GM23338 (cell line): ENCODE data around the gene ZNF22. TPM values are rescaled to one million over a fixed set of nuclear protein-coding genes. Genes with fewer than 3 reads are reported as not detected.

Source experiments
- ATAC-seq: fragments of 200-7000 bp; cut with Tn5 transposase; 3 replicates; pipeline ENCODE4 v1.9.1; 2020
- DNase-seq: peaks from one replicate; pipeline ENCODE4 v3.0.0-alpha.2; 2015; ENCODE audit warnings: low spot score
- H2AFZ ChIP-seq: fragments of 200-600 bp; sonication (generic); 2 replicates; pipeline ENCODE4 v1.8.0; 2016; ENCODE audit warnings: antibody characterized with exemption, mild to moderate bottlenecking, moderate library complexity
- H3F3A ChIP-seq: fragments of 200-600 bp; sonication (generic); replicated peaks from 2 replicates; pipeline ENCODE4 v1.8.0; 2017; ENCODE audit warnings: antibody characterized with exemption, mixed run types, low read depth
- H3K27ac ChIP-seq: fragments of 200-600 bp; sonication (generic); 2 replicates; pipeline ENCODE4 v1.6.1; 2016; ENCODE audit warnings: low read depth
- H3K27me3 ChIP-seq: fragments of 200-600 bp; sonication (generic); 2 replicates; pipeline ENCODE4 v1.8.0; 2016; ENCODE audit warnings: mild to moderate bottlenecking, mixed run types, moderate library complexity; ENCODE audit not compliant: insufficient read depth
- H3K36me3 ChIP-seq: fragments of 200-600 bp; sonication (generic); 2 replicates; pipeline ENCODE4 v1.8.0; 2016; ENCODE audit warnings: mild to moderate bottlenecking; ENCODE audit not compliant: insufficient read depth
- H3K4me1 ChIP-seq: fragments of 200-600 bp; sonication (generic); 2 replicates; pipeline ENCODE4 v1.8.0; 2016; ENCODE audit warnings: mild to moderate bottlenecking, moderate library complexity; ENCODE audit not compliant: insufficient read depth
- H3K4me2 ChIP-seq: fragments of 200-600 bp; sonication (generic); 2 replicates; pipeline ENCODE4 v1.7.1; 2017; ENCODE audit warnings: mixed run types
- H3K4me3 ChIP-seq: fragments of 200-600 bp; sonication (generic); 2 replicates; pipeline ENCODE4 v1.6.1; 2016; ENCODE audit warnings: mixed run types
- H3K79me2 ChIP-seq: fragments of 200-600 bp; sonication (generic); replicated peaks from 2 replicates; pipeline ENCODE4 v1.8.0; 2017; ENCODE audit warnings: mild to moderate bottlenecking; ENCODE audit not compliant: insufficient read depth
- H3K9me2 ChIP-seq: fragments of 200-600 bp; sonication (generic); 2 replicates; pipeline ENCODE4 v1.8.0; 2017; ENCODE audit not compliant: insufficient read depth
- H4K20me1 ChIP-seq: fragments of 200-600 bp; sonication (generic); replicated peaks from 2 replicates; pipeline ENCODE4 v1.8.0; 2017; ENCODE audit warnings: mild to moderate bottlenecking; ENCODE audit not compliant: insufficient read depth
- H3K27ac Mint-ChIP-seq: 2 replicates; pipeline ENCODE4 v1.8.0; 2020; ENCODE audit warnings: inconsistent platforms, mild to moderate bottlenecking, moderate library complexity, mixed read lengths
- H3K27me3 Mint-ChIP-seq: 3 replicates; pipeline ENCODE4 v1.8.0; 2022; ENCODE audit warnings: low read depth, mild to moderate bottlenecking, moderate library complexity, mixed read lengths, inconsistent platforms; ENCODE audit not compliant: insufficient read depth, poor library complexity
- H3K36me3 Mint-ChIP-seq: 3 replicates; pipeline ENCODE4 v1.8.0; 2021; ENCODE audit warnings: low read depth, mild to moderate bottlenecking, inconsistent platforms, moderate library complexity, mixed read lengths
- H3K4me1 Mint-ChIP-seq: 3 replicates; pipeline ENCODE4 v1.8.0; 2020; ENCODE audit warnings: mild to moderate bottlenecking, inconsistent platforms, mixed read lengths
- H3K4me3 Mint-ChIP-seq: 3 replicates; pipeline ENCODE4 v1.8.0; 2021; ENCODE audit warnings: moderate library complexity, mild to moderate bottlenecking, inconsistent platforms, mixed read lengths
- H3K9me3 Mint-ChIP-seq: 3 replicates; pipeline ENCODE4 v1.8.0; 2020; ENCODE audit warnings: moderate library complexity, mild to moderate bottlenecking, inconsistent platforms, mixed read lengths
- CREB1 ChIP-seq: fragments of 250-450 bp; sonication (Bioruptor Pico); IDR thresholded peaks from 2 replicates; pipeline ENCODE4 v1.5.0; 2020; ENCODE audit warnings: low read depth, mild to moderate bottlenecking, moderate library complexity
- ETS1 ChIP-seq: IDR thresholded peaks from 2 replicates; pipeline ENCODE4 v1.6.1; 2016; ENCODE audit warnings: antibody characterized with exemption
- EZH2 ChIP-seq: fragments of 200-600 bp; sonication (generic); IDR thresholded peaks from one replicate; pipeline ENCODE4 v1.8.0; 2017; ENCODE audit warnings: antibody characterized with exemption, mild to moderate bottlenecking, low read depth; ENCODE audit not compliant: unreplicated experiment
- EZH2phosphoT487 ChIP-seq: fragments of 200-600 bp; sonication (generic); IDR thresholded peaks from one replicate; pipeline ENCODE4 v1.8.1; 2018; ENCODE audit warnings: antibody characterized with exemption; ENCODE audit not compliant: unreplicated experiment
- JUNB ChIP-seq: IDR thresholded peaks from one replicate; pipeline ENCODE4 v1.6.1; 2016; ENCODE audit warnings: antibody characterized with exemption; ENCODE audit not compliant: unreplicated experiment
- POLR2AphosphoS5 ChIP-seq: IDR thresholded peaks from 2 replicates; pipeline ENCODE4 v1.6.1; 2016; ENCODE audit warnings: antibody characterized with exemption, low read depth
- REST ChIP-seq: IDR thresholded peaks from one replicate; pipeline ENCODE4 v1.6.1; 2018; ENCODE audit warnings: antibody characterized with exemption; ENCODE audit not compliant: unreplicated experiment
- STAT1 ChIP-seq: IDR thresholded peaks from one replicate; pipeline ENCODE4 v1.6.1; 2016; ENCODE audit warnings: antibody characterized with exemption; ENCODE audit not compliant: unreplicated experiment
- ZNF331 ChIP-seq: fragments of 250-450 bp; sonication (Bioruptor Pico); IDR thresholded peaks from 2 replicates; pipeline ENCODE4 v1.5.0; 2020; ENCODE audit warnings: low read depth, mild to moderate bottlenecking, moderate library complexity
- polyA plus RNA-seq: library from polyadenylated mRNA; unstranded; fragments of >200 nt; fragmentation: Nextera tagmentation; extraction: Ambion mirVana; gene quantifications from 2 replicates; pipeline ENCODE4 v1.2.1, GENCODE V29; 2016
- total RNA-seq: library from RNA; depleted of rRNA; stranded (reverse); fragments of >200 nt; shearing (Covaris generic); gene quantifications from 2 replicates; pipeline ENCODE4 v1.2.3, GENCODE V29; 2014

Gene ZNF22
- total and polyA plus RNA-seq, 2 experiments from 2014 or later = 40.5 to 81.8 TPM

- no peaks in the 10 kb centered on the region for H3K9me2 ChIP-seq
- H3K27ac Mint-ChIP-seq = peak within 1 kb of the TSS; percentile 77
- DNase-seq = peak; percentile 96
- TF ChIP-seq EZH2 (no peak), ETS1 (no peak), POLR2AphosphoS5 (peak; percentile 91), JUNB (no peak), STAT1 (no peak)
- H3F3A ChIP-seq = 0 out of 2 replicates have a peak, but pooled peaks cover under 1% of the 10 kb centered on the region
- peaks cover 57% of the 10 kb centered on the region for H3K4me1 Mint-ChIP-seq
- H2AFZ ChIP-seq = peak within 1 kb of the TSS; percentile 87; the same call in 1 of the 2 replicates
- H3K4me3 Mint-ChIP-seq = peak within 1 kb of the TSS; percentile 81
- no peaks in the 10 kb centered on the region for H4K20me1 ChIP-seq
- H3K36me3 Mint-ChIP-seq = peaks cover 8% of the 10 kb centered on the region; the same call in 2 of the 3 replicates
- ATAC-seq = peak; percentile 93
- H3K27me3 Mint-ChIP-seq = peaks cover 28% of the 10 kb centered on the region
- no peaks in the 10 kb centered on the region for H3K79me2 ChIP-seq
- H3K27ac ChIP-seq = peak within 1 kb of the TSS; percentile 65; the same call in 1 of the 2 replicates
- H3K4me3 ChIP-seq = peak within 1 kb of the TSS; percentile 76
- peaks cover 9% of the 10 kb centered on the region for H3K27me3 ChIP-seq
- H3K4me2 ChIP-seq = peak within 1 kb of the TSS; percentile 93
- H3K36me3 ChIP-seq = no peaks in the 10 kb centered on the region
- H3K4me1 ChIP-seq = peaks cover 51% of the 10 kb centered on the region
- no peaks in the 10 kb centered on the region; the same call in 2 of the 3 replicates for H3K9me3 Mint-ChIP-seq
Measured at GRCh38 chr10:44959247-44960087, 41.3 kb upstream of the ZNF22 start, which contains the start of gene RASSF4. TSS of gene RASSF4 (plus strand) at chr10:44959802. CDS start at chr10:44970203, 10,401 bp downstream.

GRCh38 chr10:44960088-44960460 lies 40.6 kb upstream of the ZNF22 start:
- Mint-ChIP-seq H3K27ac (no peak overlapping the region), H3K9me3 (no peaks in the 10 kb centered on the region; the same call in 2 of the 3 replicates), H3K36me3 (peaks cover 8% of the 10 kb centered on the region; the same call in 2 of the 3 replicates), H3K27me3 (peaks cover 27% of the 10 kb centered on the region), H3K4me3 (peak overlapping the region; percentile 81), H3K4me1 (peaks cover 63% of the 10 kb centered on the region)
- Histone ChIP-seq H2AFZ (peak overlapping the region; percentile 87; the same call in 1 of the 2 replicates), H3K9me2 (no peaks in the 10 kb centered on the region), H3K4me1 (peaks cover 57% of the 10 kb centered on the region), H4K20me1 (no peaks in the 10 kb centered on the region), H3K27me3 (peaks cover 9% of the 10 kb centered on the region), H3F3A (peaks cover 6% of the 10 kb centered on the region; the same call in 1 of the 2 replicates), H3K4me3 (peak overlapping the region; percentile 76), H3K79me2 (no peaks in the 10 kb centered on the region), H3K4me2 (peak overlapping the region; percentile 93), H3K27ac (no peak overlapping the region), H3K36me3 (no peaks in the 10 kb centered on the region)
- ATAC-seq (peak; percentile 14), DNase-seq (peak; percentile 56)
- no peak for TF ChIP-seq STAT1
- no peak for TF ChIP-seq CREB1 (CRISPR knock-in tag)
- TF ChIP-seq EZH2phosphoT487 = no peak
- no peak for TF ChIP-seq JUNB
- TF ChIP-seq POLR2AphosphoS5 = no peak
- no peak for TF ChIP-seq ETS1
- TF ChIP-seq REST = no peak
- no peak for TF ChIP-seq ZNF331 (CRISPR knock-in tag)
